ENCODE results near the gene CFLAR. TPM values are rescaled to one million over a fixed set of nuclear protein-coding genes. Genes with fewer than 3 reads are reported as not detected.

The CFLAR gene
- total RNA-seq, 1 experiment from 2014 or later, result 35.6 TPM

GRCh38 chr2:201109186-201109585 lies 6.8 kb upstream of the CFLAR start:
- DNase-seq (ENCODE audit: low read depth, low spot score), result no peak
- H3K9ac ChIP-seq (ENCODE audit: low read length), result no peak overlapping the region
- intact Hi-C loops (cut with micrococcal nuclease), result no loop called here
- no peak overlapping the region for H3K4me3 ChIP-seq (replicated peaks in 1 of 2; ENCODE audit: low read depth in 1 of 2, low read length in 2 of 2)
- H3K9me3 ChIP-seq (ENCODE audit: control insufficient read depth in 1 of 2, insufficient read depth in 1 of 2, low read depth in 1 of 2, low read length in 2 of 2), result peaks cover 0 to 4% of the 10 kb centered on the region in 2 experiments; a peak in 1 of 4 replicates
- no peak overlapping the region for H2AFZ ChIP-seq (ENCODE audit: low read depth, low read length, poor library complexity, severe bottlenecking)
- CTCF ChIA-PET, result no interaction called here
- no peaks in the 10 kb centered on the region for H3K79me2 ChIP-seq (ENCODE audit: insufficient read depth, low read length)
- H3K27me3 ChIP-seq (ENCODE audit: insufficient read depth, low read length), result no peaks in the 10 kb centered on the region
- RAD21 ChIA-PET (ENCODE audit: low non-redundant PET in 1 of 2, low total read pairs in 2 of 2, uncharacterized antibody in 2 of 2, unreplicated experiment in 2 of 2), result interaction anchor here in 1 of 2 experiments (0.6 kb wide), 1 partner anchor 23 kb away, joined by 3 read pairs; no protein-coding TSS in a partner anchor
- H3K36me3 ChIP-seq (ENCODE audit: control insufficient read depth in 1 of 2, insufficient read depth in 2 of 2, low read length in 2 of 2), result no peaks in the 10 kb centered on the region
- H4K20me1 ChIP-seq (ENCODE audit: insufficient read depth), result no peaks in the 10 kb centered on the region
- no peak overlapping the region for H3K27ac ChIP-seq (ENCODE audit: low read depth, low read length)
- no peak for TF ChIP-seq ATF3 (IDR thresholded peaks at IDR 0.05)
- TF ChIP-seq EZH2 (IDR thresholded peaks at IDR 0.05), result no peak
- no peak for TF ChIP-seq POLR2AphosphoS5 (IDR thresholded peaks at IDR 0.05; ENCODE audit: low read depth, low read length)
- TF ChIP-seq TCF7L2 (IDR thresholded peaks at IDR 0.05; ENCODE audit: borderline replicate concordance, extremely low read depth, insufficient read depth, insufficient read length), result no peak
- no peak for TF ChIP-seq ZFX (IDR thresholded peaks at IDR 0.05)
- POLR2A ChIA-PET, result no interaction called here
- ATAC-seq, result no peak
- no TSS peak for BruUV-seq (replicated peaks)
- no peaks in the 10 kb centered on the region for H3K4me1 ChIP-seq (ENCODE audit: control insufficient read depth in 1 of 2, insufficient read depth in 2 of 2, low read length in 2 of 2)
- no peak overlapping the region for H3K4me2 ChIP-seq (ENCODE audit: low read length)
- no peaks in the 10 kb centered on the region for H3K9me2 ChIP-seq (ENCODE audit: insufficient read depth)

- CTCF ChIA-PET, result no interaction called here
- Histone ChIP-seq H3K9me3 (ENCODE audit: control insufficient read depth in 1 of 2, insufficient read depth in 1 of 2, low read depth in 1 of 2, low read length in 2 of 2) (peaks cover 0 to 4% of the 10 kb centered on the region in 2 experiments; a peak in 1 of 4 replicates), H3K27me3 (ENCODE audit: insufficient read depth, low read length) (no peaks in the 10 kb centered on the region), H3K36me3 (ENCODE audit: control insufficient read depth in 1 of 2, insufficient read depth in 2 of 2, low read length in 2 of 2) (no peaks in the 10 kb centered on the region), H3K79me2 (ENCODE audit: insufficient read depth, low read length) (no peaks in the 10 kb centered on the region), H3K27ac (ENCODE audit: low read depth, low read length) (no peak overlapping the region), H2AFZ (ENCODE audit: low read depth, low read length, poor library complexity, severe bottlenecking) (no peak overlapping the region), H4K20me1 (ENCODE audit: insufficient read depth) (no peaks in the 10 kb centered on the region), H3K9me2 (ENCODE audit: insufficient read depth) (no peaks in the 10 kb centered on the region), H3K4me2 (ENCODE audit: low read length) (no peak overlapping the region), H3K4me3 (replicated peaks in 1 of 2; ENCODE audit: low read depth in 1 of 2, low read length in 2 of 2) (no peak overlapping the region), H3K4me1 (ENCODE audit: control insufficient read depth in 1 of 2, insufficient read depth in 2 of 2, low read length in 2 of 2) (peaks cover 9 to 11% of the 10 kb centered on the region in 2 experiments), H3K9ac (ENCODE audit: low read length) (no peak overlapping the region)
- intact Hi-C loops (cut with micrococcal nuclease), result no loop called here
- DNase-seq (ENCODE audit: low read depth, low spot score) (no peak), ATAC-seq (no peak)
- RAD21 ChIA-PET (ENCODE audit: low non-redundant PET in 1 of 2, low total read pairs in 2 of 2, uncharacterized antibody in 2 of 2, unreplicated experiment in 2 of 2), result no interaction called here
- no TSS peak for BruUV-seq (replicated peaks)
- POLR2A ChIA-PET, result no interaction called here
- TF ChIP-seq YY1 (IDR thresholded peaks at IDR 0.05; ENCODE audit: extremely low read depth, insufficient replicate concordance, low read depth, low read length) (no peak), REST (IDR thresholded peaks at IDR 0.05; ENCODE audit: low read depth) (no peak), TCF7L2 (IDR thresholded peaks at IDR 0.05; ENCODE audit: borderline replicate concordance, extremely low read depth, insufficient read depth, insufficient read length) (no peak), POLR2AphosphoS5 (IDR thresholded peaks at IDR 0.05; ENCODE audit: low read depth, low read length) (no peak), POLR2A (IDR thresholded peaks at IDR 0.05; ENCODE audit: borderline replicate concordance, extremely low read depth, insufficient read depth, insufficient read length) (no peak), ZBTB33 (IDR thresholded peaks at IDR 0.05; ENCODE audit: extremely low read depth, insufficient replicate concordance, low read length) (no peak), EZH2 (IDR thresholded peaks at IDR 0.05) (no peak), MAX (IDR thresholded peaks at IDR 0.05) (no peak), FOSL1 (IDR thresholded peaks at IDR 0.05; ENCODE audit: low read depth) (no peak)
Measured at GRCh38 chr2:201110615-201111014, 5.3 kb upstream of the CFLAR start.

Measured in HCT116 (cell line).